KMS-11 (cell line): ENCODE results near the gene NTRK2.
"Not testable (repeated sequence)": the region's sequence is repeated elsewhere in the genome, so short reads cannot be mapped to it uniquely, and the experiment has no call there.

Experiments
- H2AFZ ChIP-seq: fragments of 200-600 bp; sonication (generic); 2 replicates; pipeline ENCODE4 v1.6.1; 2016; ENCODE audit warnings: antibody characterized with exemption, mixed run types, low read depth
- H3K27ac ChIP-seq: fragments of 200-600 bp; sonication (generic); 2 replicates; pipeline ENCODE4 v1.6.1; 2016; ENCODE audit warnings: mild to moderate bottlenecking, mixed run types
- H3K27me3 ChIP-seq: fragments of 200-600 bp; sonication (generic); 2 replicates; pipeline ENCODE4 v1.6.1; 2017; ENCODE audit warnings: mild to moderate bottlenecking, low read depth, mixed run types, moderate library complexity; ENCODE audit not compliant: insufficient read depth
- H3K36me3 ChIP-seq: fragments of 200-600 bp; sonication (generic); 2 replicates; pipeline ENCODE4 v1.6.1; 2017; ENCODE audit warnings: mild to moderate bottlenecking, mixed run types; ENCODE audit not compliant: insufficient read depth
- H3K4me1 ChIP-seq: fragments of 200-600 bp; sonication (generic); 2 replicates; pipeline ENCODE4 v1.6.1; 2016; ENCODE audit warnings: mild to moderate bottlenecking, low read depth, mixed run types; ENCODE audit not compliant: poor library complexity, severe bottlenecking
- H3K4me2 ChIP-seq: fragments of 200-600 bp; sonication (generic); 2 replicates; pipeline ENCODE4 v1.7.0; 2016; ENCODE audit warnings: mild to moderate bottlenecking, mixed run types
- H3K4me3 ChIP-seq: fragments of 200-600 bp; sonication (generic); IDR thresholded peaks from 2 replicates; pipeline ENCODE4 v1.6.1; 2017; ENCODE audit warnings: low read depth, low read length, mixed read lengths; ENCODE audit not compliant: insufficient read depth
- H3K79me2 ChIP-seq: fragments of 200-600 bp; sonication (generic); 2 replicates; pipeline ENCODE4 v1.6.1; 2016; ENCODE audit warnings: low read depth, mixed run types; ENCODE audit not compliant: insufficient read depth
- H3K9ac ChIP-seq: fragments of 200-600 bp; sonication (generic); 2 replicates; pipeline ENCODE4 v1.6.1; 2016; ENCODE audit warnings: mild to moderate bottlenecking, mixed run types
- H4K20me1 ChIP-seq: fragments of 200-600 bp; sonication (generic); 2 replicates; pipeline ENCODE4 v1.6.1; 2016; ENCODE audit warnings: mild to moderate bottlenecking, mixed run types; ENCODE audit not compliant: insufficient read depth
- CTCF ChIP-seq: fragments of 200-600 bp; sonication (generic); conservative IDR thresholded peaks from 2 replicates; pipeline ENCODE4 v1.6.1; 2017; ENCODE audit warnings: low read depth, mild to moderate bottlenecking, antibody characterized with exemption, low read length, moderate library complexity, mixed read lengths

Gene NTRK2

GRCh38 chr9:85067792-85068191, 398.3 kb downstream of the NTRK2 start:
- Histone ChIP-seq H3K4me1 (no peaks in the 10 kb centered on the region), H3K27ac (no peak overlapping the region), H3K27me3 (no peaks in the 10 kb centered on the region), H3K4me3 (no peak overlapping the region), H3K36me3 (no peaks in the 10 kb centered on the region), H4K20me1 (no peaks in the 10 kb centered on the region), H2AFZ (no peak overlapping the region), H3K9ac (no peak overlapping the region), H3K4me2 (no peak overlapping the region), H3K79me2 (no peaks in the 10 kb centered on the region)
- TF ChIP-seq CTCF = no peak

- not testable (repeated sequence) for H3K4me2 ChIP-seq, H3K27ac ChIP-seq, H3K79me2 ChIP-seq, H2AFZ ChIP-seq, H3K4me1 ChIP-seq, H3K9ac ChIP-seq, H3K4me3 ChIP-seq, H4K20me1 ChIP-seq, H3K27me3 ChIP-seq, H3K36me3 ChIP-seq
Measured at GRCh38 chr9:85069421-85069820, 399.9 kb downstream of the NTRK2 start.
